Measurements from ENCODE around the gene SORBS1. TPM values are rescaled to one million over a fixed set of nuclear protein-coding genes. Genes with fewer than 3 reads are reported as not detected.
A peak's percentile ranks its signal among the peaks of the same experiment; 100 is the strongest.

The SORBS1 gene
- total RNA-seq, 4 donors from 2014 or later, result 35.1 to 53.1 (median 43.3) TPM

DNA sequence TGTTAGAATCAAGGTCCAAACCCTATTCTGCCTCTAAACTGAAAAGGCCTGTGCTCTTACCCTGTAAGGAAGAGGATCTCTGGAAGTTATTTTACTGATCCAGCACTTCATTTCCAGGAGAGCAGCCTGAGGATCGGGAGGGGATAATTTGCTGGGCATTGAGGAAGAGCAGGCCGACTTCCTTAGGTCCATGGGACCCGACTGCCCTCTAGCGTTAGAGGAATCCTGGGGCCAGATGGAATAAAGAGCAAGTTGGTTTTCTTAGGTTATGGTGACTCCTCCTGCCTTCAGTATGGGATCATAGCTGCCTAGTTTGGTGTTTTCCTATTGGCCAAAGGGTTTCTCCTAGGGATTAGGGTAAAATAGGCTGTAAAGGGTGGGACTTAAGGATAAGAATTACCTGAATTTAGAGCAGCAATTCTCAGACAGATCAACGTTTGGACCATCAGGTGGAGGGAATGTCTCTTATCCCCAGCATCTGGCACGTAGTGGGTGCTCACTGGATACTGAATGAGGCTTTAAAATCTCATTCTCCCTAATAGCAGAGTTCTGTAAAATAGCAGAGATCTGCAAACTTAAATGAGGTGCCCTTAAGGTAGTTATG, 40.0 kb upstream of the SORBS1 start:
- TF ChIP-seq POLR2A (IDR thresholded peaks at IDR 0.05), result no peak
- TF ChIP-seq, protein P1, sequence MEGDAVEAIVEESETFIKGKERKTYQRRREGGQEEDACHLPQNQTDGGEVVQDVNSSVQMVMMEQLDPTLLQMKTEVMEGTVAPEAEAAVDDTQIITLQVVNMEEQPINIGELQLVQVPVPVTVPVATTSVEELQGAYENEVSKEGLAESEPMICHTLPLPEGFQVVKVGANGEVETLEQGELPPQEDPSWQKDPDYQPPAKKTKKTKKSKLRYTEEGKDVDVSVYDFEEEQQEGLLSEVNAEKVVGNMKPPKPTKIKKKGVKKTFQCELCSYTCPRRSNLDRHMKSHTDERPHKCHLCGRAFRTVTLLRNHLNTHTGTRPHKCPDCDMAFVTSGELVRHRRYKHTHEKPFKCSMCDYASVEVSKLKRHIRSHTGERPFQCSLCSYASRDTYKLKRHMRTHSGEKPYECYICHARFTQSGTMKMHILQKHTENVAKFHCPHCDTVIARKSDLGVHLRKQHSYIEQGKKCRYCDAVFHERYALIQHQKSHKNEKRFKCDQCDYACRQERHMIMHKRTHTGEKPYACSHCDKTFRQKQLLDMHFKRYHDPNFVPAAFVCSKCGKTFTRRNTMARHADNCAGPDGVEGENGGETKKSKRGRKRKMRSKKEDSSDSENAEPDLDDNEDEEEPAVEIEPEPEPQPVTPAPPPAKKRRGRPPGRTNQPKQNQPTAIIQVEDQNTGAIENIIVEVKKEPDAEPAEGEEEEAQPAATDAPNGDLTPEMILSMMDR (IDR thresholded peaks at IDR 0.05), result peak in 1 of 3 donors; percentile 86
- peak; percentile 78 to 93 for DNase-seq (ENCODE audit: low spot score in 2 of 2)
- intact Hi-C loops (cut with DNase I; ENCODE audit: low total_unique reads), result loop anchor here (2.0 to 5.0 kb wide), 2 partner anchors 170 to 224 kb away; no protein-coding TSS in a partner anchor
- 23 to 25% methylated on average over 6 of the region's 6 CpGs for WGBS, 2 donors
- H3K4me3 ChIP-seq (ENCODE audit: low read depth, poor library complexity, severe bottlenecking), result no peak overlapping the region

DNA sequence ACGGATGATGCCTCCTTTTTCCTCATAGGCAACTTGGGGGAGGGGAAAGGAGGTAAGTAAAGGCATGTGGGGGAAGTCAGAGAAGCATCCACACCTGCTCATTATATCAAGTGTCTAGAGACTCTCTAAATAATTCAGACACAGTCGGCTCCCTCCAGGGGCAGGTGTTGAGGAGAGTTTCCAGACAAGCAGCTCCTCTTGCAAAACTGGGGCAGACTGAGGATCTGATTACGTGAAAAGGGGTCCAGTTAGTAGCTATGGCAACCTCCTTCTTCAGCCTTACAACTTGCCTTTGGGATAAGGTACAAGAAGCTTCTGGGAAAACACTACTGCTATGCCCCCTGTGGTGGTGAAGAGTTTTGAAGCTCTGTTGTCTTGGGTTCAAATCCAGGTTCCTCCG, 39.0 kb upstream of the SORBS1 start:
- TF ChIP-seq POLR2A (IDR thresholded peaks at IDR 0.05), result no peak
- TF ChIP-seq, protein P1 (IDR thresholded peaks at IDR 0.05), result no peak
- no peak for DNase-seq (ENCODE audit: low spot score in 2 of 2)
- intact Hi-C loops (cut with DNase I; ENCODE audit: low total_unique reads), result loop anchor here (2.0 to 5.0 kb wide), 2 partner anchors 169 to 223 kb away; no protein-coding TSS in a partner anchor
- 79 to 93% methylated on average over 4 of the region's 4 CpGs for WGBS, 2 donors
- no peak overlapping the region for H3K4me3 ChIP-seq (ENCODE audit: low read depth, poor library complexity, severe bottlenecking)

DNA sequence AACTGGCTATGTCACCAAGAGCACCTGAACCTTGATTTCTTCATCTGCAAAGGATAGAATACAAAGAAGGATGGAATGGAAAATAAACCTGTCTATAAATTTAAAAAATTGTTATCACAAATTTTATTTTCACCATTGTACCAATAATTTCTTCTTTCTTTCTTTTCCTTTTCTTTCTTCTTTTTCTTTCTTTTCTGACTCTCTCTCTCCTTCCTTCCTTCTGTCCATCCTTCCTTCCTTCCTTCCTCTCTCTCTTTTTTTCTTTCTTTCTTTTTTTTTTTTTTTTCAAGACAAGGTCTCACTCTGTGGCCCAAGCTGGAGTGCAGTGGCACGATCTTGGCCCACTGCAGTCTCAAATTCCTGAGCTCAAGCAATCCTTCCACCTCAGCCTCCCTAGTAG, 36.6 kb upstream of the SORBS1 start:
- DNase-seq (ENCODE audit: low spot score in 2 of 2), result no peak
- TF ChIP-seq, protein P1 (IDR thresholded peaks at IDR 0.05), result no peak
- WGBS, 2 donors, result 86 to 96% methylated on average over 1 of the region's 1 CpG
- intact Hi-C loops (cut with DNase I; ENCODE audit: low total_unique reads), result no loop called here
- H3K4me3 ChIP-seq (ENCODE audit: low read depth, poor library complexity, severe bottlenecking), result no peak overlapping the region

DNA sequence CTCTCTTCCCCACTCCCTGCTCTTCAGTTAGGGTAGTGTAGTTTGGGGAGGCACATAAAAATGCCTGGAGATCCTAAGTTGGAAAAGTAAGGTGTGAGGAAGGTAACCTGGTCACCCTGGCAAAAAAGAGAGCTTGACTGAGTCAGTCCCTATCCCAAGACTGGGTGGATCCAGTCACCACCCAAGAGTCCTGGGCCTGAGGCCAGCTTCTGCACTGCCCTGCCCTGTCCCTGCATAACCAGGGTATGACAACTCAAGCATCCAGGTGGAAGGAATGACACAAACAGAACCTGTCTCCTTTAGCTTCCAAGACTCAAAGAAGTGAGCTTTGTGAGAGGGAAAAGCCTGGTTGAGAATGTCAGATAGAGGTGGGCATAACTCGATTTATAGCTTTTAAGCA, 26.9 kb upstream of the SORBS1 start:
- TF ChIP-seq, protein P1 (IDR thresholded peaks at IDR 0.05), result no peak
- 83 to 96% methylated on average over 1 of the region's 1 CpG for WGBS, 2 donors
- H3K4me3 ChIP-seq (ENCODE audit: low read depth, poor library complexity, severe bottlenecking), result no peak overlapping the region
- DNase-seq (ENCODE audit: low spot score in 2 of 2), result peak in 1 of 2 donors; percentile 40
- intact Hi-C loops (cut with DNase I; ENCODE audit: low total_unique reads), result no loop called here

DNA sequence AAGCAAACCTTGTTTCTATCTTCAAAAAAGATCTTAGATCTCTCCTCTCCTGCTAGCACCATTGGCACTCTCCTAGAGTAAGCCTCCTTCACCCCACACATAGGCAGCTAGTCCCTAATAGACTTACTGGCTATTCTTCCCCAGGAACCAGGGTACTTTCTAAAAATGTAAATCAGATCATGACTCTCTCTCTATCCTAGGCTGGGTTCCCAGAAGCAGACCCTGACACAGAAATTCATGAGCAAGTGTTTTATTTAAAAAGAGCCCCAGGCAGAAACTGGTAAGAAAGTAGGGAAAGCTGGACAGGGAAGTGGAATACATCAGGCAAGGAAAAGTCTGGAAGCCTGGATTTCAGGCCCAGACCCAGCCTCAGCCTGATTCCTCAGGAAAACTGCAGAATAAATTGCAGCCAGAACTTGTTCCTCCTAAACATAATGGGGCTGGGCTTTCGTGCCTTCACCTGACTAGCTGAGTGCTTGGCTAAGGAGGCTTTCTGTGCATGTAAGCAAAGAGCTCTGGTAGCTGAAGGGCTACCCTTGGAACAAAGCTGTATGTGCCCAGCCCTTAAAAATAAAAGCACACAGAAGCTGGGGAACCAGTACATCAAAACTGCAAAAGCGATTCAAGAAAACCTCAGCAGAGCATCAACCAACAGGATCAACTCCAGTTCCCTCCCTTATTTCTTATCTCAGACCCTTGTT, 18.8 kb upstream of the SORBS1 start:
- intact Hi-C loops (cut with DNase I; ENCODE audit: low total_unique reads), result no loop called here
- H3K4me3 ChIP-seq (ENCODE audit: low read depth, poor library complexity, severe bottlenecking), result no peak overlapping the region
- 50 to 68% methylated on average over 2 of the region's 2 CpGs for WGBS, 2 donors
- DNase-seq (ENCODE audit: low spot score in 2 of 2), result no peak
- TF ChIP-seq POLR2A (IDR thresholded peaks at IDR 0.05), result no peak
- TF ChIP-seq, protein P1 (IDR thresholded peaks at IDR 0.05), result no peak
